Hepatocyte (in vitro differentiated cells): ENCODE measurements around the gene KLRF2.

Source experiments
- EZH2 ChIP-seq: fragments of 200-600 bp; sonication (generic); IDR thresholded peaks from 2 replicates; pipeline ENCODE4 v1.6.1; 2016; ENCODE audit warnings: antibody characterized with exemption, mild to moderate bottlenecking, borderline replicate concordance
- TF ChIP-seq, protein P1 (sequence below): fragments of 200-600 bp; sonication (generic); IDR thresholded peaks from 2 replicates; pipeline ENCODE4 v1.5.1; 2016; ENCODE audit warnings: antibody characterized with exemption, mild to moderate bottlenecking; ENCODE audit not compliant: poor library complexity

- TF ChIP-seq, protein P1, sequence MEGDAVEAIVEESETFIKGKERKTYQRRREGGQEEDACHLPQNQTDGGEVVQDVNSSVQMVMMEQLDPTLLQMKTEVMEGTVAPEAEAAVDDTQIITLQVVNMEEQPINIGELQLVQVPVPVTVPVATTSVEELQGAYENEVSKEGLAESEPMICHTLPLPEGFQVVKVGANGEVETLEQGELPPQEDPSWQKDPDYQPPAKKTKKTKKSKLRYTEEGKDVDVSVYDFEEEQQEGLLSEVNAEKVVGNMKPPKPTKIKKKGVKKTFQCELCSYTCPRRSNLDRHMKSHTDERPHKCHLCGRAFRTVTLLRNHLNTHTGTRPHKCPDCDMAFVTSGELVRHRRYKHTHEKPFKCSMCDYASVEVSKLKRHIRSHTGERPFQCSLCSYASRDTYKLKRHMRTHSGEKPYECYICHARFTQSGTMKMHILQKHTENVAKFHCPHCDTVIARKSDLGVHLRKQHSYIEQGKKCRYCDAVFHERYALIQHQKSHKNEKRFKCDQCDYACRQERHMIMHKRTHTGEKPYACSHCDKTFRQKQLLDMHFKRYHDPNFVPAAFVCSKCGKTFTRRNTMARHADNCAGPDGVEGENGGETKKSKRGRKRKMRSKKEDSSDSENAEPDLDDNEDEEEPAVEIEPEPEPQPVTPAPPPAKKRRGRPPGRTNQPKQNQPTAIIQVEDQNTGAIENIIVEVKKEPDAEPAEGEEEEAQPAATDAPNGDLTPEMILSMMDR, result no peak
- TF ChIP-seq EZH2, result no peak
Measured at GRCh38 chr12:9902539-9903228, 21.4 kb downstream of the KLRF2 start.
